HAP-1 (cell line): ENCODE results near the gene HIPK4.

ENCODE experiments used
- DNase-seq, 2 experiments: peaks; one replicate each; pipeline ENCODE4 v3.0.0-alpha.2; 2016 to 2020; ENCODE audit warnings: low spot score in 2 of 2
- H3K27me3 ChIP-seq: fragments of 250-450 bp; sonication (Bioruptor Pico); 2 replicates; pipeline ENCODE4 v1.5.1; 2020; ENCODE audit warnings: low read depth, mild to moderate bottlenecking, moderate library complexity
- H3K36me3 ChIP-seq: fragments of 250-450 bp; sonication (Bioruptor Pico); replicated peaks from 2 replicates; pipeline ENCODE4 v1.5.1; 2020; ENCODE audit warnings: mild to moderate bottlenecking
- H3K4me1 ChIP-seq: fragments of 250-450 bp; sonication (Bioruptor Pico); 2 replicates; pipeline ENCODE4 v1.5.1; 2020; ENCODE audit warnings: mild to moderate bottlenecking
- H3K4me3 ChIP-seq: fragments of 250-450 bp; sonication (Bioruptor Pico); 2 replicates; pipeline ENCODE4 v1.5.1; 2020; ENCODE audit warnings: mild to moderate bottlenecking, moderate library complexity
- H3K9me3 ChIP-seq: fragments of 250-450 bp; sonication (Bioruptor Pico); 2 replicates; pipeline ENCODE4 v1.5.1; 2020; ENCODE audit warnings: mild to moderate bottlenecking, moderate library complexity
- in situ Hi-C: fragments of 300-500 bp; cut with MboI; formaldehyde crosslinking; loops from 3 replicates; pipeline ENCODE4 v1.14.3; 2020; ENCODE audit warnings: low sequenced_read_pairs, inconsistent platforms, mixed read lengths

HIPK4 gene

DNA sequence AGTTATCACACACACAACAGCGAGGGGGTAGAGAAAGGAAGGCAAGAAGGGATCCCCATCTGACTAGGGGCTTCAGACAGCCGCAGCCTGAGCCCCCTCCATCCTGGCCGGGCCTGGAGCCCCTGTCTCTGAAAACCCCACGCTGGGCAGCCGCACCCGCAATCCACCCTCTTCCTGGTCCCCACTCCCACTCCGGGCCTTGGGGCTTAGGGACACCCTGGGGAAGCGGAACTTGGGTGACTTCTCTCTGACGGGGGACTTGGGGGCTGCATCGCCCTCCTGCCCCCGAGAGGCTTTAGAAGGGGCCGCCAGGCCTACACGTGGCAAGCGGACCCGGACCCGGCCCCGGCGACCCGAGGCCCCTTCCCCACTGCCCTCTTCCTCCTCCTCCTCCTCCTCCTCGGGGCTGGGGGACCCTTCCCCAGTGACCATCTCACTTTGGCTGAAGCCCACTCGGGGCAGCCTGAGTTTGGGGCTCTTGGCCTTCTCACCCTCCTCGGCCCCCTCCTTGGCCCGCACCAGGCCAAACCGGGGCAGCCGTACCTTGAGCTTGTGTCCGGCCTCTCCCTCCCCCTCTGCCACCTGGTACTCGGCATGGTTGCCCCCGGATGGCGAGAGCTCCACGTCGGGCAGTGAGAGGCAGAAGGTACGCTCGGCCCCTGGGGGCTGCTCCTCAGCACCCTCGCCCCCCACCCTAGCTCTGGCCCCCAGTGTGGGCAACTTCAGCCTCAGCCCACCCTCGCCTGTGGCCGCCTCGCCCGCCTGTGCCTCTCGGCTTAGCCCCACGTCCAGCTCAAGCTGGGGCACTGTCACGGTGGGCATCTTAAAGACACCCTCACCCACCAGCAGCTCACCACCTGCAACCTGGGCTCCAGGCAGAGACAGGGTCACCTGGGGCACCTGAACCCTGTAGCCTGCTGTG lies 4.2 kb upstream of the HIPK4 start:
- in situ Hi-C loops = no loop called here
- Histone ChIP-seq H3K4me1 (no peaks in the 10 kb centered on the region; the same call in 1 of the 2 replicates), H3K9me3 (no peaks in the 10 kb centered on the region), H3K4me3 (no peak overlapping the region), H3K27me3 (no peaks in the 10 kb centered on the region), H3K36me3 (no peaks in the 10 kb centered on the region)
- no peak for DNase-seq

DNA sequence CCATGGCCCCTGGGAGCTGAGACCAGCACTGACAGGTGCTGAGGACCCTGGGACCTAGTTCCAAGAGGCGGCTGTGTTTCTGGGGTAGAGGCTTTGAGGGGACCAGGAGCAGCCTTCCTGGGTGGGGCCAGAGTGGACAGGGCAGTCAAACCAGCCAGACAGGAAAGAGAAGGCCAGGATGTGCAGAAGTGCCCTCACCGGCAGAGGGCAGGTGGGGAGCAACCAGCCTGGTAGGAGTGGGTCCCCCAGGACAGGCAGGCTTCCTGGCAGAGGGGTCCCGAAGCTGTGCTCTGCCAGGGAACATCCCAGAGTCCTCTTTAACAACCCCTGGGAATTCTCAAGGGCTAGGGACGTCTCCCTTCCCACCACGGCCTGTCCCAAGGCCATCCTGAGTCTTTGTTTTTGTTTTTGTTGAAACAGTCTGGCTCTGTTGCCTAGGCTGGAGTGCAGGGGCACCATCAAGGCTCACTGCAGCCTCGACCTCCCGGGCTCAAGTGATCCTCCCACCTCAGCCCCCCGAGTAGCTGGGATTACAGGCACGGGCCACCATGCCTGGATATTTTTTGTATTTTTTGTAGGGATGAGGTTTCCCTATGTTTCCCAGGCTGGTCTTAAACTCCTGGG lies 3.0 kb upstream of the HIPK4 start:
- Histone ChIP-seq H3K4me1 (no peaks in the 10 kb centered on the region), H3K4me3 (no peak overlapping the region), H3K36me3 (no peaks in the 10 kb centered on the region), H3K27me3 (no peaks in the 10 kb centered on the region), H3K9me3 (no peaks in the 10 kb centered on the region)
- in situ Hi-C loops = no loop called here
- DNase-seq = peak in 1 of 2 experiments; percentile 26

DNA sequence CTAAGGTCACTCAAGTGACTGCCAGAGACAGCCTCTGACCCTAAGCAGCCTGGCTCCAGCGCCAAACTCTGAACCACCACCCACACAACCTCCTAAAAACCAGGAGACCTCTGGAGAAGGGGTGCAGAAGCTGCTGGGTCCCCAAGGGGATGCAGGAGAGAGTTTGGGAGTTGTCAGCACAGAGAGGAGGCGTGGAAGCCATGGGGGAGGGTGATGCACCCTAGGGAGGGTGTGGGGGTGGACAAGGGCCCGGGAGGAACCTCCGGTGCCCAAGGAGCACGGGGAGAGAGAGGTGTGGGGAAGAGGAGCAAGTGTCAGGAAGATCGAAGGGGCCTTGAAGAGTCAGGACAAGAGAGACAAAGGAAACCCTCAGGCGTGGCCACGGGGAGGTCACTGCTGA lies 2.1 kb upstream of the HIPK4 start:
- Histone ChIP-seq H3K27me3 (no peaks in the 10 kb centered on the region), H3K4me3 (no peak overlapping the region), H3K4me1 (no peaks in the 10 kb centered on the region), H3K36me3 (no peaks in the 10 kb centered on the region), H3K9me3 (no peaks in the 10 kb centered on the region)
- no peak for DNase-seq
- in situ Hi-C loops = no loop called here

DNA sequence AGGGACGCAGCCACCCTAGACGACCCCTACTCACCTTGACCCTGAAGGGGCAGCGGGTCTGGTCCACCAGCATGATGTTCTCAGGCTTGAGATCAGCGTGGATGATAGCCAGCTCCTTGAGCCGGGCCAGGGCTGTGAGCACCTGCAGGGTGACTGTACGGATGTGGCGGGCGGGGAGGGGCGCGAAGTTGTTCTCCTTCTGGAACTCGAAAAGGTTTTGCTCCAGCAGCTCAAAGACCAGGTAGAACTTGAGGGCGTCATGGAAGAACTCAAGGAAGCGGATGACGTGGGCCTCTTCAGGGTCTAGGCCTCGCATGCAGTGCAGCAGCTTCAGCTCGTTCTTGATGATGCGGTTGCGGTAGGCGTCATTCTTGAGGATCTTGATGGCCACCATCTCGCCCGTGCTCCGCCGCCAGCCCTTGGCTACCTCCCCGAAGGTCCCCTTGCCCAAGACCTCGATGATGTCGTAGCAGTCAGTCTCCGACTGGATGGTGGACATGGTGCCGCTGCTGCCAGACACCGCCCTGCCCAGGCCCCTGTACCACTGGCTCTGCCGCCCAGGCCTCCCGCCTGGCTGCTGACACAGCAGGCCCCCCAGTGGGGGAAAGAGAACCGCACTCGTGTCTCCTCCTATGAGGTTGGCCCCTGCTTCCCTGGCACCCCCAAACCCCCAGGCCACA lies 437 bp downstream of the HIPK4 start:
- Histone ChIP-seq H3K36me3 (no peaks in the 10 kb centered on the region), H3K4me1 (no peaks in the 10 kb centered on the region), H3K4me3 (no peak overlapping the region), H3K27me3 (no peaks in the 10 kb centered on the region), H3K9me3 (no peaks in the 10 kb centered on the region)
- in situ Hi-C loops = no loop called here
- DNase-seq = no peak

DNA sequence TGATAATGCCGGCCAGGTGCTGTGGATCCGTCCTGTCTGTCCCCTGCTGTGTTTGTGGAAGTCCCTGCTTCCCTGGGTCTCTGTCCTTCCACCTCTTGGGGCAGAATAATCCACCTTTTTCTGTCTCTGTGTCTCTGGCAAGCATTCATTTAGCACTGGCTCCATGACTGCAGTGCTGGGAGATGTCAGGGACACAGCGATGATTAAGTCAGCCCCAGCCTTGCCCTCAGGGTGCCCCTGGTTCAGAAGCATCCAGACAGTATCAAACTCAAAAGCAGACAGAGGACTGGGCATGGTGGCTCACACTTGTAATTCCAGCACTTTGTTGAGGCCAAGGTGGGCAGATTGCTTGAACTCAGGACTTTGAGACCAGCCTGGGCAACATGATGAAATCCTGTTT lies 1.5 kb downstream of the HIPK4 start:
- in situ Hi-C loops = no loop called here
- Histone ChIP-seq H3K9me3 (no peaks in the 10 kb centered on the region), H3K36me3 (no peaks in the 10 kb centered on the region), H3K27me3 (no peaks in the 10 kb centered on the region), H3K4me1 (no peaks in the 10 kb centered on the region), H3K4me3 (no peak overlapping the region)
- no peak for DNase-seq

DNA sequence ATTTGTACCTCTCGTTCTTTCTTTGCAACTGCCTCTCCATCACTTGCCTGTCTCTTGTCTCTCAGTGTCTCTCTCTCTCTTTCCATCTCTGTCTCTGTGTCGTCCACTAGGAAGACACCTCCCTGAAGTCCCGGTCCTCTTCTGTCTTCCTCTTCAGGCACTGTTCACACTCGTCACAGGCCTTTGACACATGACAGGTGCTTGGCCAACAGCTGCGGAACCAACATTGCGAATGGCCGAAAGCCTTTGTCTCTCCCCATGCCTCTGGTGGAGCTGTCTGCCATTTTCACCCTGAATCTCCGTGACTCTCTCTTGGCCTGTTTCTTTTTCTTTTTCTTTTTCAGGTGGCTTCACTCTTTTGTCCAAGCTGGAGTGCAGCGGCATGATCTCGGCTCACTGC lies 2.8 kb downstream of the HIPK4 start:
- Histone ChIP-seq H3K9me3 (no peaks in the 10 kb centered on the region), H3K4me1 (no peaks in the 10 kb centered on the region), H3K4me3 (no peak overlapping the region), H3K36me3 (no peaks in the 10 kb centered on the region), H3K27me3 (no peaks in the 10 kb centered on the region)
- in situ Hi-C loops = no loop called here
- DNase-seq = no peak

DNA sequence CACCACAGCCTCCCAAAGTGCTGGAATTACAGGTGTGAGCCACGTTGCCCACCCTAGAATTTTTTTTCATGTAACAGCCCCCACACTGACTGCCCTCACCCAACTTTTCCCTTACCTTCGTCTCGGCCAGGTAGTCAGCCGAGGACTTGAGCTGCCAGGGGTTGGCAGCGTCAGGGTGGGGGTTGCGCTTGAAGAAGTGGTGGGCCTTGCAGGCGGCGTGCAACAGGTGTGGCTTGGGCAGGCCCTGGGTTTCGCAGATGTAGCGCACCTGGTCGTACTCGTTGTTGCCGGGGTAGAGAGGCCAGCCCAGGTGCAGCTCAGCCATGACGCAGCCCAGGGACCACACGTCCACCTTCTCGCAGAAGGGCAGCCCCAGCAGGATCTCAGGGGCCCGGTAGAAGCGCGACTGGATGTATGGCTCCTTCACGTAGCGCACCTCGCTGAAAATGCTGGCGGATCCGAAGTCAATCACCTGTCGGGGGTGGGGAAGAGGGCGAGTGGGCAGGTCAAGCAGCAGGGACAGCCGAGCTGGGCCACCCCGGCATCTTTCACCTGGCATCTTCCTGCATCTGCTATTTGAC lies 6.2 kb downstream of the HIPK4 start:
- no peaks in the 10 kb centered on the region for H3K9me3 ChIP-seq
- H3K4me3 ChIP-seq = no peak overlapping the region
- no peaks in the 10 kb centered on the region for H3K27me3 ChIP-seq
- H3K36me3 ChIP-seq = no peaks in the 10 kb centered on the region
- in situ Hi-C loops = no loop called here
- no peaks in the 10 kb centered on the region for H3K4me1 ChIP-seq
- no peak for DNase-seq

DNA sequence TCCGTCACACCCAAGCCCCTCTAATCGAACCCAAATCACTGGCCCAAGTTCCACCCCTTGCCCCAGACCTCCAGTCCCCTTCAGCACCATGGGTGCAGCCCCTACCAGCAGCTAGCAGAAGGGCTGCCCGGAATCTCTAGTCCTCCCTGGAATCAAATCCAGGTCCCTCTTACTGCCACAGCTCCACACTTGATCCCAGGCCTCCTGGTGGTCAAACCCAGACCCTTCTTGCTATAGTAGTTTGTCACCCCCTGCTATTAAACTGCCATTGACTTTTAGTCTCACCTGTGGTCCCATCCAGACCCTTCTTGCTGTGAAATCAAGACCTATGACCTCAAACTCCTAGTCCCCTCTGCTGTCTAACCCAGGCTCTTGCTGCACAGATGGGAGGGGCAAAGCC lies 8.7 kb downstream of the HIPK4 start:
- Histone ChIP-seq H3K27me3 (no peaks in the 10 kb centered on the region), H3K36me3 (no peaks in the 10 kb centered on the region), H3K4me3 (no peak overlapping the region), H3K9me3 (no peaks in the 10 kb centered on the region), H3K4me1 (no peaks in the 10 kb centered on the region)
- DNase-seq = no peak
- in situ Hi-C loops = no loop called here

DNA sequence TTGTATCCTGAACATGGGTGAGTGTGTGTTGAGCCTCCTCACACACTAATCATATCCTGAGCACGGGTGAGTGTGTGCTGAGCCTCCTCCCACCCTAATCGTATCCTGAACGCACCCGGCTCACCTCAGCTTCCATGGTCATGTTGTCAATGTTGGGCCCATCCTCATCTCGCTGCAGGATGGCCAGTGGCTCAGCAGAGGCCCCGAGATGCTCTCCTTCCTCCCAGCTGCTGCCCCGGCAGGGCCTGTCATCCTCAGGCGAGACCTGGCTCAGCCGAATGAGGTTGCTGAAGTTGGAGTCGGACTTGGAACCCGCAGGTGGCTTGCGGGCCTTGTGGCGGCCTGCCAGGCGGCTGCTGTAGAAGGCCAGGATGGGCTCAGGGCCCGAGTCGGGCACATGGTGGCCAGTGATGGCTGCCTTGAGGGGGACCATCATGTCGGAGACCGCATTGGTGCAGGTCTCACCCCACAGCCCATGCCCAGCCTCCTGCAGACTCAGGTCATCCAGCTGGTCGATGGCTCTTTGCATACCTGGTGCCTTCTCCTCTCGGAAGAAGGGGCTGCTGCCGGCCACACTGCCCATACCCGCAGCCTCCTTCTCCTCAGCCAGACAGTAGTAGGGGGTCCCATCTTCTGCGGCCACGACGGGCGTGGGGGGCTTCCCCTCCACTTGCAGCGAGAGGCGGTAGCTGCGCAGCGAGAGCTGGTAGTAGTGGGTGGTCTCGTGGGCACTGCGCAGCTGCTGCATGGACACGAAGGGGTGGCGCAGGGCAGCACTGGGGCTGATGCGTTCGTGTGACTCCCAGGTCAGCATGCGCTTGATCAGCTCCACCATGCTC lies 9.6 kb downstream of the HIPK4 start:
- H3K4me3 ChIP-seq = no peak overlapping the region
- in situ Hi-C loops = no loop called here
- H3K9me3 ChIP-seq = no peaks in the 10 kb centered on the region
- H3K4me1 ChIP-seq = no peaks in the 10 kb centered on the region
- no peaks in the 10 kb centered on the region for H3K36me3 ChIP-seq
- H3K27me3 ChIP-seq = no peaks in the 10 kb centered on the region
- DNase-seq = no peak

DNA sequence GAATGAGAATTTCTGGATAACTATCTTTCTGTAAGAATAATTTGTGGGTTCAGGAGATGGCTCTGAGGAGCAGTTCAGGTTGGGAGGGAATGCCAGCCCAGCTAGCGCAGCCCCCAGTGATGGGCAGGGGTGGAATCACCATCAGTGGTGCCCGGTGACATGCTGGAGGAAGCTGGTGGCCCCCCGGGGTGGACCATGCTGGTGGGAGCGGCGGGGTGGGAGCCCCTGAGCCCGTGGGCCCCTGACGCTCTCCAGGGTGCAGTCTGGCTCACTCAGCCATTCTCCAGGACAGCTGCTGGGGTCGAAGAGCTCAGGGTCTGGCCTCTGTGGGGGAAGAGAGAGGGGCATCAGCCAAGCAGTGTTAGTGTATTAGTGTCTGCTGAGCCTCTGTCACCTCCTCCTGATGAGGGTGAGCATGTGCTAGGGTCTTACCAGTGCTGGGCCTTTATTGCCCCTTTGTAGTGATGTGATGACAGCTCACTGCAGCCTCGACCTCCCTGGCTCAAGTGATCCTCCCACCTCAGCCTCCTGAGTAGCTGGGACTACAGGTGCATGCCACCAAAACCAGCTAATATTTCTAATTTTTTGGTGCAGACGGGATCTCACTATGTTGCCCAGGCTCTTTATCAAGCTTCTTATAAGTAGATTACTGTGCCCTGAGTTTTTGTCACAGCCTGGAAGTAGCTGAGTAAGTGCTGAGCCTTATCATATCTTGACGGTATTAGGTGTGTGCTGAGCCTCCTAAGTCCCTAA lies 10.4 kb downstream of the HIPK4 start:
- no peak for DNase-seq

DNA sequence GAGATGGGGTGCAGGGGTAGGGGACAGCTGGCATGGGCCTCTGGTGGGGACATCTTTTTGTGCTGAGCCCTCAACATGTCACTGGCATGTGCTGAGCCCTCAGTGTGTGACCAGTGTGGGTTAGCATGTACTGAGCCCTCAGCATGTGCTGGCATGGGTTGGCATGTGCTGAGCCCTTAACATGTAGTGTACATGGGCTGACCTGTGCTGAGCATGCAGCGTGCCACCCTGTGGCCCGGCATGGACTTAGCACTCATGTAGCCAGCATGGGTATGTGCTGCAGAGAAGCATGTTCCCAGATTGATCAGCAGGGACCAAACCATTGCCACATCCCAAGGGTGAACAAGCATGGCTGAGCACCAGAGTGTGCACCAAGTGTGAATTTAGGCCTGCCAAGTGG lies 11.5 kb downstream of the HIPK4 start:
- no peaks in the 10 kb centered on the region for H3K36me3 ChIP-seq
- no peaks in the 10 kb centered on the region for H3K27me3 ChIP-seq
- DNase-seq = no peak
- H3K4me1 ChIP-seq = no peaks in the 10 kb centered on the region
- no peaks in the 10 kb centered on the region for H3K9me3 ChIP-seq
- no peak overlapping the region for H3K4me3 ChIP-seq
- in situ Hi-C loops = no loop called here

More for the DNA sequence above, 10.4 kb downstream of the HIPK4 start:
- H3K4me3 ChIP-seq = no peak overlapping the region
- no peaks in the 10 kb centered on the region for H3K4me1 ChIP-seq
- H3K27me3 ChIP-seq = no peaks in the 10 kb centered on the region
- H3K36me3 ChIP-seq = no peaks in the 10 kb centered on the region
- no peaks in the 10 kb centered on the region for H3K9me3 ChIP-seq
- in situ Hi-C loops = no loop called here

DNA sequence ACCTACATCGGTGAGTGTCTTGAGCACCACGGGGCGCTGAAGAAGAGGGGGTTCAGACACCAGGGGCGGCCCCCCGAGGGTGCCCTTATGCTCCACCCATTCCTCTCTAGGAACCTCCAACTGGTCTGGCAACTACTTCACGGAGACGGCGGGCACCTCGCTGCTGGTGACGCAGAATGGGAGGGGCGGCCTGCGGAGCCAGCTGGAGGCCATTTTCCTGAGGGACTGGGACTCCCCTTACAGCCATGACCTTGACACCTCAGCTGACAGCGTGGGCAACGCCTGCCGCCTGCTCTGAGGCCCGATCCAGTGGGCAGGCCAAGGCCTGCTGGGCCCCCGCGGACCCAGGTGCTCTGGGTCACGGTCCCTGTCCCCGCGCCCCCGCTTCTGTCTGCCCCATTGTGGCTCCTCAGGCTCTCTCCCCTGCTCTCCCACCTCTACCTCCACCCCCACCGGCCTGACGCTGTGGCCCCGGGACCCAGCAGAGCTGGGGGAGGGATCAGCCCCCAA lies 12.1 kb downstream of the HIPK4 start:
- in situ Hi-C loops = no loop called here

More for the DNA sequence above, 12.1 kb downstream of the HIPK4 start:
- H3K4me3 ChIP-seq = no peak overlapping the region
- DNase-seq = no peak
- H3K4me1 ChIP-seq = no peaks in the 10 kb centered on the region
- H3K36me3 ChIP-seq = no peaks in the 10 kb centered on the region
- no peaks in the 10 kb centered on the region for H3K9me3 ChIP-seq
- H3K27me3 ChIP-seq = no peaks in the 10 kb centered on the region
